OCI-LY7 (cell line): ENCODE measurements around the gene OLA1.

Source experiments
- CTCF ChIP-seq: fragments of 200-600 bp; sonication (generic); conservative IDR thresholded peaks from 2 replicates; pipeline ENCODE4 v1.5.1; 2014; ENCODE audit warnings: mild to moderate bottlenecking, antibody characterized with exemption, low read length, moderate library complexity, mixed read lengths
- EZH2phosphoT487 ChIP-seq: fragments of 200-600 bp; sonication (generic); IDR thresholded peaks from 2 replicates; pipeline ENCODE4 v1.6.1; 2018; ENCODE audit warnings: low read depth, borderline replicate concordance, mild to moderate bottlenecking, mixed run types, antibody characterized with exemption, low read length, moderate library complexity, mixed read lengths

GRCh38 chr2:174090476-174090875 is 157.9 kb downstream of the OLA1 start:
- TF ChIP-seq CTCF (no peak), EZH2phosphoT487 (no peak)
